Peyer's patch (tissue), 4 donors: Measurements from ENCODE around the gene ATOSA. TPM values are rescaled to one million over a fixed set of nuclear protein-coding genes. Genes with fewer than 3 reads are reported as not detected.

Experiments used
- DNase-seq, 3 donors: peaks; one replicate each; pipeline ENCODE4 v3.0.0-alpha.2; 2017 to 2019
- H3K27ac ChIP-seq, 4 donors: fragments of 200-600 bp; sonication (generic); one replicate each; pipeline ENCODE4 v1.5.1; 2016 to 2019
- H3K27me3 ChIP-seq, 2 donors: fragments of 200-600 bp; sonication (generic); one replicate each; pipeline ENCODE4 v1.5.1; 2019
- H3K36me3 ChIP-seq, 3 donors: fragments of 200-600 bp; sonication (generic); one replicate each; pipeline ENCODE4 v1.5.1; 2016 to 2019
- H3K4me1 ChIP-seq, 4 donors: fragments of 200-600 bp; sonication (generic); one replicate each; pipeline ENCODE4 v1.5.1; 2016 to 2019
- H3K4me3 ChIP-seq, 4 donors: fragments of 200-600 bp; sonication (generic); 1 replicate in 3 of 4; 2 replicates in 1 of 4; pipeline ENCODE4 v1.5.1; 2016 to 2019; ENCODE audit warnings: mild to moderate bottlenecking in 1 of 4
- H3K9me3 ChIP-seq, 4 donors: fragments of 200-600 bp; sonication (generic); one replicate each; pipeline ENCODE4 v1.5.1; 2016 to 2019; ENCODE audit warnings: mild to moderate bottlenecking in 1 of 4
- POLR2A ChIP-seq, 2 donors: fragments of 450-650 bp; IDR thresholded peaks; one replicate each; pipeline ENCODE4 v1.5.1; 2017; ENCODE audit warnings: antibody characterized with exemption in 2 of 2, mild to moderate bottlenecking in 2 of 2, moderate library complexity in 2 of 2
- total RNA-seq, 4 donors: library from RNA; depleted of rRNA; stranded (reverse); fragments of >200 nt; gene quantifications; one replicate each; pipeline ENCODE4 v1.1.0, GENCODE V29; 2016
- TF ChIP-seq, protein P1 (sequence below), 6 experiments: fragments of 450-650 bp in 4 of 6; fragments of 200-600 bp in 2 of 6; sonication (generic) in 1 of 6; IDR thresholded peaks; one replicate each; pipeline ENCODE4 v1.5.1; 2017 to 2019; ENCODE audit warnings: antibody characterized with exemption in 6 of 6, mild to moderate bottlenecking in 3 of 6, moderate library complexity in 1 of 6

The ATOSA gene
- total RNA-seq, 4 donors from 2014 or later: 55.5 to 128 (median 69.4) TPM

GRCh38 chr15:52698514-52698913, 19.3 kb upstream of the ATOSA start:
- Histone ChIP-seq H3K4me3 (no peak overlapping the region), H3K27ac (no peak overlapping the region), H3K9me3 (no peaks in the 10 kb centered on the region), H3K4me1 (no peaks in the 10 kb centered on the region), H3K27me3 (no peaks in the 10 kb centered on the region), H3K36me3 (no peaks in the 10 kb centered on the region)
- TF ChIP-seq POLR2A (IDR thresholded peaks at IDR 0.05): no peak
- TF ChIP-seq, protein P1, sequence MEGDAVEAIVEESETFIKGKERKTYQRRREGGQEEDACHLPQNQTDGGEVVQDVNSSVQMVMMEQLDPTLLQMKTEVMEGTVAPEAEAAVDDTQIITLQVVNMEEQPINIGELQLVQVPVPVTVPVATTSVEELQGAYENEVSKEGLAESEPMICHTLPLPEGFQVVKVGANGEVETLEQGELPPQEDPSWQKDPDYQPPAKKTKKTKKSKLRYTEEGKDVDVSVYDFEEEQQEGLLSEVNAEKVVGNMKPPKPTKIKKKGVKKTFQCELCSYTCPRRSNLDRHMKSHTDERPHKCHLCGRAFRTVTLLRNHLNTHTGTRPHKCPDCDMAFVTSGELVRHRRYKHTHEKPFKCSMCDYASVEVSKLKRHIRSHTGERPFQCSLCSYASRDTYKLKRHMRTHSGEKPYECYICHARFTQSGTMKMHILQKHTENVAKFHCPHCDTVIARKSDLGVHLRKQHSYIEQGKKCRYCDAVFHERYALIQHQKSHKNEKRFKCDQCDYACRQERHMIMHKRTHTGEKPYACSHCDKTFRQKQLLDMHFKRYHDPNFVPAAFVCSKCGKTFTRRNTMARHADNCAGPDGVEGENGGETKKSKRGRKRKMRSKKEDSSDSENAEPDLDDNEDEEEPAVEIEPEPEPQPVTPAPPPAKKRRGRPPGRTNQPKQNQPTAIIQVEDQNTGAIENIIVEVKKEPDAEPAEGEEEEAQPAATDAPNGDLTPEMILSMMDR (IDR thresholded peaks at IDR 0.05): no peak
- no peak for DNase-seq

DNA sequence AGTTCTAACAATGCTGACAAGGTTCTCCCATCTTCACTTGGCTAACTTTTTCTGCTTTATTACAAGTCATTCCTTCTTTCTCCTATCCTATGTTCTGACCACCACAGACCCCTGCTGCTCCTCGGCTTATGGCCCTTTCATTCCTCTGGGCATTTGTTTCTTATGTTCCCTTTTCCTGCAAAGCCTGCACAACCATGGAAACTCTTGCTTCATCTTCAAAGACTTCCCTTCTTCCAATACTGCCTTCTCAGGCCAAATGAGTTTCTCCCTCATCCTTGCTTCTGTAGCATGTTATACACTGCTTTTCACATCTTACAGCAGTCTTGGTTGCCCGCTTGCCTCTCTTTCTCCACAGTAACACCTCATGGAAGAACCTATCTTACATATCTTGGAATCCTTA, 17.9 kb upstream of the ATOSA start:
- TF ChIP-seq, protein P1 (IDR thresholded peaks at IDR 0.05): no peak
- TF ChIP-seq POLR2A (IDR thresholded peaks at IDR 0.05): no peak
- no peak for DNase-seq
- Histone ChIP-seq H3K36me3 (no peaks in the 10 kb centered on the region), H3K27ac (no peak overlapping the region), H3K4me1 (no peaks in the 10 kb centered on the region), H3K9me3 (no peaks in the 10 kb centered on the region), H3K4me3 (no peak overlapping the region), H3K27me3 (no peaks in the 10 kb centered on the region)

DNA sequence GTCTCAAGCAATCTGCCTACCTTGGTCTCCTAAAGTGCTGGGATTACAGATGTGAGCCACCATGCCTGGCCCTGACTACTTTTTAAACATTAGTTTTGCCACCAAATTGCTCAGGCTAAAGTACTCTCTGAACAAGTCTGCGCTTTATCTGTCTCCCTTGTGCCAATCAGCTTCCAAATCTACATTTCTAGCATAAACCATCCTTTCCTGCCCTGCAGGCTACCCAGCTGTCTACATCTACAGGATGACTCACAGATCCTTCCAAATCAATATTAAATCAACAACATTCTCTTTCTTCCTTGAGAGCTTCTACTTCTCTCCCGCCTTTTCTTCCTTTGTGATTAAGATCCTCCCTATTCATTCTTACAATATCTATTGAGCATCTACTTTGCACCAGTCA, 16.0 kb upstream of the ATOSA start:
- DNase-seq: no peak

GRCh38 chr15:52689562-52689961, 10.4 kb upstream of the ATOSA start:
- Histone ChIP-seq H3K27ac (no peak overlapping the region), H3K4me1 (no peaks in the 10 kb centered on the region), H3K4me3 (no peak overlapping the region), H3K36me3 (no peaks in the 10 kb centered on the region), H3K9me3 (no peaks in the 10 kb centered on the region), H3K27me3 (no peaks in the 10 kb centered on the region)
- no peak for DNase-seq
- no peak for TF ChIP-seq POLR2A (IDR thresholded peaks at IDR 0.05)
- TF ChIP-seq, protein P1 (IDR thresholded peaks at IDR 0.05): no peak

More for the DNA sequence above, 16.0 kb upstream of the ATOSA start:
- H3K27me3 ChIP-seq: no peaks in the 10 kb centered on the region
- H3K27ac ChIP-seq: no peak overlapping the region
- TF ChIP-seq, protein P1 (IDR thresholded peaks at IDR 0.05): no peak
- no peak for TF ChIP-seq POLR2A (IDR thresholded peaks at IDR 0.05)
- no peaks in the 10 kb centered on the region for H3K9me3 ChIP-seq
- no peak overlapping the region for H3K4me3 ChIP-seq
- no peaks in the 10 kb centered on the region for H3K4me1 ChIP-seq
- H3K36me3 ChIP-seq: no peaks in the 10 kb centered on the region

DNA sequence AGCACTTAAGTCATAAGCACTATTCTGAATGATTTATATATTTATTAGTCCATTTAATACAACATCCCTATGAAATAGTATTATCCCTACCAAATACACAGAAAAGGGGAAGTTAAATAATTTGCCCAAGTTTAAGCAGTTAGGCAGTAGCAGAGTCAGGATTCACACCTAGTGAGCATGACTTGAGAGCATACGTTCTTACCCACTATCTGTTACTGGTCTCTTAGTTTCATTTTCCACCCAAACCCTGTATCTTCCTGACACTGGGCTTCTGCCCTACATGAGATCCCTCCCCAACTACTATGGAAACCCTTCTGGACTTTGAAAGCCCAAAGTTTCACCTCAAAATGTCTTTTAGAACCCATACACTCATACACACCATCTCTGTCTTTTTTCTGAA, 4.4 kb upstream of the ATOSA start:
- DNase-seq: no peak

More for the DNA sequence above, 4.4 kb upstream of the ATOSA start:
- Histone ChIP-seq H3K36me3 (no peaks in the 10 kb centered on the region), H3K27me3 (no peaks in the 10 kb centered on the region), H3K9me3 (no peaks in the 10 kb centered on the region), H3K4me1 (no peaks in the 10 kb centered on the region), H3K4me3 (no peak overlapping the region), H3K27ac (peak overlapping the region in 3 of 4 donors; percentile 22 to 99 (median 98))
- TF ChIP-seq, protein P1 (IDR thresholded peaks at IDR 0.05): no peak
- TF ChIP-seq POLR2A (IDR thresholded peaks at IDR 0.05): no peak
